ENCODE results near the gene GPANK1. TPM values are rescaled to one million over a fixed set of nuclear protein-coding genes. Genes with fewer than 3 reads are reported as not detected.

GPANK1 gene
- total RNA-seq, 1 donor from 2014 or later: 8.9 TPM

- Mint-ChIP-seq H3K27me3 (ENCODE audit: unreplicated experiment) (peaks cover 6% of the 10 kb centered on the region), H3K4me3 (ENCODE audit: unreplicated experiment) (no peak overlapping the region), H3K9me3 (ENCODE audit: unreplicated experiment) (no peaks in the 10 kb centered on the region), H3K4me1 (ENCODE audit: unreplicated experiment) (peaks cover 15% of the 10 kb centered on the region), H3K36me3 (ENCODE audit: low read depth, unreplicated experiment) (peaks cover 16% of the 10 kb centered on the region), H3K27ac (ENCODE audit: unreplicated experiment) (no peak overlapping the region)
- TF ChIP-seq CTCF (IDR thresholded peaks at IDR 0.05; ENCODE audit: unreplicated experiment): no peak
- no peak for DNase-seq (ENCODE audit: low spot score)
Observed at GRCh38 chr6:31691564-31692108, 26.8 kb upstream of the GPANK1 start.

GRCh38 chr6:31691078-31691463, 26.3 kb upstream of the GPANK1 start:
- no peak for TF ChIP-seq CTCF (IDR thresholded peaks at IDR 0.05; ENCODE audit: unreplicated experiment)
- Mint-ChIP-seq H3K4me3 (ENCODE audit: unreplicated experiment) (no peak overlapping the region), H3K27ac (ENCODE audit: unreplicated experiment) (no peak overlapping the region), H3K9me3 (ENCODE audit: unreplicated experiment) (no peaks in the 10 kb centered on the region), H3K27me3 (ENCODE audit: unreplicated experiment) (peaks cover 6% of the 10 kb centered on the region), H3K36me3 (ENCODE audit: low read depth, unreplicated experiment) (peaks cover 21% of the 10 kb centered on the region), H3K4me1 (ENCODE audit: unreplicated experiment) (peaks cover 15% of the 10 kb centered on the region)
- DNase-seq (ENCODE audit: low spot score): no peak

DNA sequence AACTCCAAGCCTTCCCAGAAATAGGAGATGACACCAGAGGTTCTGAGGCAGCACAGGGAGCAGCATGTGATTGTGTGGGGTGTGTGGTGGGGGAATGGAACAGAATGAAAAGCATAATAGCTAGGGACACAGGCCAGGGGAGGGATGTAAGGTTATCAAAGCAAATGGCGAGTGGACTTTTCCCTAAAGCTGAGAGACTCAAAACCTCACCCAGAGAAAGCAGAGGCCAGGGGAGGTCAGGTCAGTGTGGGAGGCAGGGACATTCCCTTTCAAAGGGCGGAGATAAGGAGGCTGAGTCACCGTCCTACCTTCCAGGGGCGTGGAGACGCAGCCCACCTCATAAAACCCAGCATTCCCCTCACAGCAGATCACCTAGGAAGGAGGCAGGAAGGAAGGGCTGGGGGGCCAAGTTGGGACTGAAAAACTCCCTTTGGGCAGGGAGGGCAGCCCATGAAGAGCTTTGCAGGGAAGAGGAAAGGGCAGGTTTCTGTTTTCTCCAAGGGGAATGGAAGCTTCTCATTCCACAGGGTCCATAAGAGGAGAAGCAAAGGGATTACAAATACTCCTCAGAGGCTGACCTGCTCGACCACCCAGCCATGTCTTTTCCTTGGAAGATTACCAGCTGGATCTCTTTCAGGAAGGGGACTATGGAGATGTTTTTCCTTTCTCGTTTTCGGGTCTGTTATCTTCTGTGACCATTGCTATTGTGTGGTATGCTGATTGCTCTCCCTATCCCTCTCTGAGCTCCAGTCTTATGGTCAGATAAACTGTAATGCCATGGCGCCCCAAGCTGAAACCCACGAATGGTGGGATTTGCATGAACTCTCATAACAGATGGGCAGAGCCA, 25.7 kb upstream of the GPANK1 start:
- H3K4me3 Mint-ChIP-seq (ENCODE audit: unreplicated experiment): peak overlapping the region; percentile 73
- peak overlapping the region; percentile 76 for H3K27ac Mint-ChIP-seq (ENCODE audit: unreplicated experiment)
- H3K36me3 Mint-ChIP-seq (ENCODE audit: low read depth, unreplicated experiment): peaks cover 22% of the 10 kb centered on the region
- no peak for TF ChIP-seq CTCF (IDR thresholded peaks at IDR 0.05; ENCODE audit: unreplicated experiment)
- H3K4me1 Mint-ChIP-seq (ENCODE audit: unreplicated experiment): peaks cover 15% of the 10 kb centered on the region
- no peak for DNase-seq (ENCODE audit: low spot score)
- peaks cover 6% of the 10 kb centered on the region for H3K27me3 Mint-ChIP-seq (ENCODE audit: unreplicated experiment)
- no peaks in the 10 kb centered on the region for H3K9me3 Mint-ChIP-seq (ENCODE audit: unreplicated experiment)

DNA sequence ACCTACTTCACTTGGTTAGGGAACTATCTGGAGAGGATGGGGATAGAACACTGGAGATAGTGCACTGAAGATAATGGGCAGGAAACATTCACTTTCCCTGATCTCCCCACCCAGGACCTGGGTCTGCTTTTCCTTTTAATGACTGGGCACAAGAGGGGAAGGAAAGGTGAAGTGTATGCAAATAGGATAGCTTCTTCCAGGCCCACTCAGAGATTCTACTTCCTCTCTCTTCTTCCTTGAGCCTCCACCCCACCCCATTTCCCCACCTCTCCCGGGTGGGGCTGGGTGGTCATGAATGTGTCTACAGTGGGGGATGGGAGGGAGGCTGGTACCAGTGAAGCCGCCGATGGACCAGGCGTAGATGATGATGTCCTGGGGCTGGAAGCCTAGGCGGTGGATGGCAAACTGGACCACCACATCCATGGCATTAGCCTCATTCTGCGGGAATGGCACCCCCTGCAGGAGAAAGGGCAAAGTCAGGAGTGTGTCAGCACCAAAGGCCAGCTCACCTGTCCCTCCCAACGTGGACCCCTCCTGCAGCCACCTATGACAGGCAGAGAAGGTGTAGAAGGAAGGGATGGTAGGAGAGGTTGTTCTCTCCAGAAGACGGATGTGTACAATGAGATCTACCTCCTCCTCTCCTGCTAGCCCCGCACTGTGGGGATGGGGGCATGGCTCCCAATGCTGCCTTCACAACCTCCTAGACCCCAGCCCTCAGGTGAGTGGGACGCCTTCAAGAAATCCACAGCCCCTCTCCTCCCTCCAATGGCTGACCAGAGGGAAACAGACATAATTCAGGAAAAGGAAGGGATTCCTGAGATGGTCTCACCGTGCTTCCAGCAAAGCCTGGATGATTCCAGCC, 24.7 kb upstream of the GPANK1 start:
- peak overlapping the region; percentile 73 for H3K4me3 Mint-ChIP-seq (ENCODE audit: unreplicated experiment)
- H3K4me1 Mint-ChIP-seq (ENCODE audit: unreplicated experiment): peaks cover 15% of the 10 kb centered on the region
- no peak for TF ChIP-seq CTCF (IDR thresholded peaks at IDR 0.05; ENCODE audit: unreplicated experiment)
- H3K27ac Mint-ChIP-seq (ENCODE audit: unreplicated experiment): peak overlapping the region; percentile 76
- H3K9me3 Mint-ChIP-seq (ENCODE audit: unreplicated experiment): no peaks in the 10 kb centered on the region
- H3K36me3 Mint-ChIP-seq (ENCODE audit: low read depth, unreplicated experiment): peaks cover 22% of the 10 kb centered on the region
- peak; percentile 20 for DNase-seq (ENCODE audit: low spot score)
- H3K27me3 Mint-ChIP-seq (ENCODE audit: unreplicated experiment): peaks cover 6% of the 10 kb centered on the region

Measured in endothelial cell (in vitro differentiated cells).